ENCODE results near the gene COPG1. TPM values are rescaled to one million over a fixed set of nuclear protein-coding genes. Genes with fewer than 3 reads are reported as not detected.

The COPG1 gene
- total and polyA plus RNA-seq, 2 of the 4 experiments (the other 2 are of a cell fraction): 203 to 446 TPM

GRCh38 chr3:129218742-129219141, 30.7 kb upstream of the COPG1 start:
- no peaks in the 10 kb centered on the region for H3K4me1 ChIP-seq (ENCODE audit: control insufficient read depth, insufficient read depth, low read length)
- DNase-seq (no peak), ATAC-seq (ENCODE audit: low read depth) (no peak)
- no peaks in the 10 kb centered on the region for H3K79me1 ChIP-seq (ENCODE audit: low read depth in 1 of 2, low read length in 2 of 2)
- H3K4me2 ChIP-seq (ENCODE audit: low read depth, low read length): no peak overlapping the region
- H4K91ac ChIP-seq (ENCODE audit: insufficient read depth, low read depth, low read length): no peak overlapping the region
- H3K9me3 ChIP-seq (ENCODE audit: control insufficient read depth, insufficient read depth, low read length): no peaks in the 10 kb centered on the region
- H2BK20ac ChIP-seq (ENCODE audit: low read depth, low read length): no peak overlapping the region
- H4K20me1 ChIP-seq (ENCODE audit: insufficient read depth, low read length): no peaks in the 10 kb centered on the region
- H3K14ac ChIP-seq (replicated peaks; ENCODE audit: low read depth, low read length): no peak overlapping the region
- no peak overlapping the region for H2BK120ac ChIP-seq (ENCODE audit: low read depth, low read length)
- no CpG with 5 or more reads among the region's 2 CpGs for WGBS, 2 experiments (ENCODE audit: extremely low coverage in 2 of 2, insufficient read length in 1 of 2)
- intact Hi-C loops (cut with micrococcal nuclease): no loop called here
- no TSS peak for BruUV-seq (replicated peaks)
- ChIA-PET CTCF (no interaction called here), POLR2A (ENCODE audit: unreplicated experiment) (no interaction called here)
- no peak overlapping the region for H3K27ac ChIP-seq (ENCODE audit: insufficient read depth, low read length)
- TF ChIP-seq RFX5 (IDR thresholded peaks at IDR 0.05; ENCODE audit: low read depth, low read length) (no peak), RAD21 (IDR thresholded peaks at IDR 0.05; ENCODE audit: low read length) (no peak), NFE2L2 (IDR thresholded peaks at IDR 0.05; ENCODE audit: low read depth, low read length) (no peak), BHLHE40 (IDR thresholded peaks at IDR 0.05; ENCODE audit: low read depth, low read length) (no peak), SMC3 (IDR thresholded peaks at IDR 0.05; ENCODE audit: low read depth, low read length) (no peak), MAFK (IDR thresholded peaks at IDR 0.05; ENCODE audit: low read depth, low read length) (no peak), FOS (IDR thresholded peaks at IDR 0.05; ENCODE audit: low read depth, low read length) (no peak), MAZ (IDR thresholded peaks at IDR 0.05; ENCODE audit: borderline replicate concordance, low read depth, low read length) (no peak), CHD1 (IDR thresholded peaks at IDR 0.05; ENCODE audit: low read depth, low read length) (no peak), USF2 (IDR thresholded peaks at IDR 0.05; ENCODE audit: low read depth, low read length) (no peak), RCOR1 (IDR thresholded peaks at IDR 0.05; ENCODE audit: insufficient replicate concordance, low read length) (no peak), POLR2A (IDR thresholded peaks at IDR 0.05; ENCODE audit: low read depth, low read length) (no peak), CEBPB (IDR thresholded peaks at IDR 0.05; ENCODE audit: low read depth, low read length) (no peak), MXI1 (IDR thresholded peaks at IDR 0.05; ENCODE audit: borderline replicate concordance, low read depth, low read length) (no peak)
- TF ChIP-seq, protein P1, sequence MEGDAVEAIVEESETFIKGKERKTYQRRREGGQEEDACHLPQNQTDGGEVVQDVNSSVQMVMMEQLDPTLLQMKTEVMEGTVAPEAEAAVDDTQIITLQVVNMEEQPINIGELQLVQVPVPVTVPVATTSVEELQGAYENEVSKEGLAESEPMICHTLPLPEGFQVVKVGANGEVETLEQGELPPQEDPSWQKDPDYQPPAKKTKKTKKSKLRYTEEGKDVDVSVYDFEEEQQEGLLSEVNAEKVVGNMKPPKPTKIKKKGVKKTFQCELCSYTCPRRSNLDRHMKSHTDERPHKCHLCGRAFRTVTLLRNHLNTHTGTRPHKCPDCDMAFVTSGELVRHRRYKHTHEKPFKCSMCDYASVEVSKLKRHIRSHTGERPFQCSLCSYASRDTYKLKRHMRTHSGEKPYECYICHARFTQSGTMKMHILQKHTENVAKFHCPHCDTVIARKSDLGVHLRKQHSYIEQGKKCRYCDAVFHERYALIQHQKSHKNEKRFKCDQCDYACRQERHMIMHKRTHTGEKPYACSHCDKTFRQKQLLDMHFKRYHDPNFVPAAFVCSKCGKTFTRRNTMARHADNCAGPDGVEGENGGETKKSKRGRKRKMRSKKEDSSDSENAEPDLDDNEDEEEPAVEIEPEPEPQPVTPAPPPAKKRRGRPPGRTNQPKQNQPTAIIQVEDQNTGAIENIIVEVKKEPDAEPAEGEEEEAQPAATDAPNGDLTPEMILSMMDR (conservative IDR thresholded peaks at IDR 0.05; ENCODE audit: low read depth, low read length): no peak
- TF ChIP-seq, protein P2, sequence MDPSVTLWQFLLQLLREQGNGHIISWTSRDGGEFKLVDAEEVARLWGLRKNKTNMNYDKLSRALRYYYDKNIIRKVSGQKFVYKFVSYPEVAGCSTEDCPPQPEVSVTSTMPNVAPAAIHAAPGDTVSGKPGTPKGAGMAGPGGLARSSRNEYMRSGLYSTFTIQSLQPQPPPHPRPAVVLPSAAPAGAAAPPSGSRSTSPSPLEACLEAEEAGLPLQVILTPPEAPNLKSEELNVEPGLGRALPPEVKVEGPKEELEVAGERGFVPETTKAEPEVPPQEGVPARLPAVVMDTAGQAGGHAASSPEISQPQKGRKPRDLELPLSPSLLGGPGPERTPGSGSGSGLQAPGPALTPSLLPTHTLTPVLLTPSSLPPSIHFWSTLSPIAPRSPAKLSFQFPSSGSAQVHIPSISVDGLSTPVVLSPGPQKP (IDR thresholded peaks at IDR 0.05; ENCODE audit: borderline replicate concordance, low read depth, low read length): no peak
- no peak overlapping the region for H4K8ac ChIP-seq (ENCODE audit: low read depth in 2 of 2, low read length in 2 of 2)
- no peak overlapping the region for H2BK5ac ChIP-seq (ENCODE audit: low read depth, low read length, poor library complexity, severe bottlenecking)
- H3K9me1 ChIP-seq (ENCODE audit: insufficient read depth, low read length): no peaks in the 10 kb centered on the region
- H3K18ac ChIP-seq (ENCODE audit: low read depth, low read length): no peak overlapping the region
- H3K23ac ChIP-seq (ENCODE audit: low read depth, low read length): no peak overlapping the region
- H3K36me3 ChIP-seq (ENCODE audit: control insufficient read depth, insufficient read depth, low read length): no peaks in the 10 kb centered on the region
- H3K56ac ChIP-seq (ENCODE audit: extremely low read depth, insufficient read depth, low read length): no peak overlapping the region
- no peak overlapping the region for H2AK5ac ChIP-seq (ENCODE audit: low read depth, low read length)
- no peak overlapping the region for H2BK15ac ChIP-seq (ENCODE audit: low read depth, low read length)
- H2AK9ac ChIP-seq (replicated peaks; ENCODE audit: low read depth, low read length, poor library complexity): no peak overlapping the region
- dilution Hi-C loops (cut with HindIII; ENCODE audit: low sequenced_read_pairs, unreplicated experiment): no loop called here
- H4K5ac ChIP-seq (ENCODE audit: low read depth, low read length): no peak overlapping the region
- no peak overlapping the region for H3K4me3 ChIP-seq (ENCODE audit: insufficient read depth, low read depth, low read length)
- in situ Hi-C loops (cut with MboI; ENCODE audit: low sequenced_read_pairs): no loop called here
- H3K27me3 ChIP-seq (ENCODE audit: control insufficient read depth, insufficient read depth, low read length): peaks cover 2% of the 10 kb centered on the region; the same call in 1 of the 2 replicates
- no peak overlapping the region for H2AFZ ChIP-seq (replicated peaks; ENCODE audit: low read length, poor library complexity)
- no peak overlapping the region for H3K4ac ChIP-seq (ENCODE audit: low read depth, low read length)
- no peak overlapping the region for H3K9ac ChIP-seq (ENCODE audit: low read depth, low read length)

Measured in IMR-90 (cell line).